HPDE6-E6E7 (cell line): ENCODE measurements around the gene SLC29A1.

Experiments
- DNase-seq: peaks from one replicate; pipeline ENCODE4 v3.0.0; 2011; ENCODE audit warnings: missing footprints; ENCODE audit errors: extremely low spot score

Gene SLC29A1

GRCh38 chr6:44268095-44268628 lies 44.8 kb downstream of the SLC29A1 start:
- DNase-seq, result peak; percentile 60

- no peak for DNase-seq
Observed at GRCh38 chr6:44269178-44269920, 46.0 kb downstream of the SLC29A1 start.

- DNase-seq, result no peak
Observed at GRCh38 chr6:44269921-44270525, 46.6 kb downstream of the SLC29A1 start, which contains the start of gene TMEM151B. Gene TMEM151B, plus strand, starts transcription at chr6:44270450. Its CDS starts 293 bp downstream, at chr6:44270743.

- no peak for DNase-seq
Observed at GRCh38 chr6:44270526-44271405, 47.4 kb downstream of the SLC29A1 start.

GRCh38 chr6:44271406-44271723 lies 48.0 kb downstream of the SLC29A1 start:
- DNase-seq, result no peak

GRCh38 chr6:44271914-44272313 lies 48.5 kb downstream of the SLC29A1 start:
- DNase-seq, result no peak

GRCh38 chr6:44272529-44272928 lies 49.1 kb downstream of the SLC29A1 start:
- no peak for DNase-seq

GRCh38 chr6:44272999-44273566 lies 49.7 kb downstream of the SLC29A1 start:
- DNase-seq, result no peak

GRCh38 chr6:44273617-44274016 lies 50.2 kb downstream of the SLC29A1 start:
- no peak for DNase-seq

GRCh38 chr6:44275271-44275748 lies 51.9 kb downstream of the SLC29A1 start:
- no peak for DNase-seq

GRCh38 chr6:44275749-44276648 lies 52.6 kb downstream of the SLC29A1 start:
- no peak for DNase-seq

GRCh38 chr6:44276667-44277640 lies 53.6 kb downstream of the SLC29A1 start:
- no peak for DNase-seq

- no peak for DNase-seq
Observed at GRCh38 chr6:44277763-44278162, 54.4 kb downstream of the SLC29A1 start.

- DNase-seq, result no peak
Observed at GRCh38 chr6:44278315-44278714, 54.9 kb downstream of the SLC29A1 start.

- no peak for DNase-seq
Observed at GRCh38 chr6:44278774-44279697, 55.6 kb downstream of the SLC29A1 start.
